Measurements from ENCODE around the gene PXDN.

DNA sequence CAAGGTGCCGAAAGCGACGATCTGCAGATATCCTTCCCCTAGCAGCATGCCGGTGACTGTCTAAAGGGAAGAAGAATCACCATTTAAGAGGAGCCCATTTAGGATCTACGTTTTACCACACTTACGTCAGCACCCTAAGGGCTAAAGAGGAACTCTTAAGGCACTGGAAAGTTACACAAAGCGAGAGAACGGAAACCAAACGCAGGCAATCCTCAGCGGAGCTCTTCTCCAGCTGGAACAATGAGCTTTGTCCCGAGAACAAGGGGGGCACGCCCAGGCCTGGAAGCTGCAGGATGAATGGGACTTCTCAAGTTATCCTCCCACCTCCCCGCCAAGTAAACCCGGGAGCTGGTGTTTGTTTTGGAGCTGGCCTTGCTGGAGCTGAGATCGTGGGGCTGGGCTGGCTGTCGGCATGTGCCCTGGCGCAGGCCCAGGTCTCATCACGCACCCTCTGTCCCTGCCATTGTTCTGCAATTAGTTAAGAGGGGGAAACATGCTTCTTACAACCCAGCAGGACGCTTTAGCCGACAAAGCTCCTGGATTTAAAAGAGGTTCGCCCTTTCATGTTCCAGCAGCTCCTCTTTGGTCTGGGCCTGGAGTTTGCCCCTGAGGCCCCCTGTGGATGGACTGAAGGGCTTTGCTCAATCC lies 36.4 kb downstream of the PXDN start:
- TF ChIP-seq POLR2A (IDR thresholded peaks at IDR 0.05; ENCODE audit: low read length) (no peak), GATA1 (IDR thresholded peaks at IDR 0.05; ENCODE audit: low read depth, low read length) (no peak)
